Spleen (tissue), 11 donors: ENCODE results near the gene MTMR3. TPM values are rescaled to one million over a fixed set of nuclear protein-coding genes. Genes with fewer than 3 reads are reported as not detected.

Experiments used
- DNase-seq: peaks from one replicate; pipeline ENCODE4 v3.0.0-alpha.2; 2020
- H3K27ac ChIP-seq, 8 donors: fragments of 200-600 bp; sonication (generic) in 7 of 8; 1 replicate in 4 of 8; 2 replicates in 4 of 8; pipeline versions ENCODE4 v1.5.0 to v1.8.0; 2016 to 2021; ENCODE audit warnings: inconsistent platforms in 4 of 8, mild to moderate bottlenecking in 4 of 8, moderate library complexity in 1 of 8
- H3K27me3 ChIP-seq, 7 donors: fragments of 200-600 bp; sonication (generic) in 6 of 7; replicated peaks in 1 of 7; 1 replicate in 4 of 7; 2 replicates in 3 of 7; pipeline versions ENCODE4 v1.5.0 to v1.8.0; 2016 to 2021; ENCODE audit warnings: inconsistent platforms in 3 of 7, mild to moderate bottlenecking in 1 of 7
- H3K36me3 ChIP-seq, 6 donors: fragments of 200-600 bp; sonication (generic) in 5 of 6; 1 replicate in 4 of 6; 2 replicates in 2 of 6; pipeline versions ENCODE4 v1.5.0 to v1.8.0; 2016 to 2021; ENCODE audit warnings: inconsistent platforms in 2 of 6
- H3K4me1 ChIP-seq, 6 donors: fragments of 200-600 bp; sonication (generic) in 5 of 6; 1 replicate in 3 of 6; 2 replicates in 3 of 6; pipeline versions ENCODE4 v1.5.0 to v1.8.0; 2016 to 2021; ENCODE audit warnings: inconsistent platforms in 3 of 6
- H3K4me3 ChIP-seq, 8 donors: fragments of 200-600 bp; sonication (generic) in 7 of 8; 1 replicate in 4 of 8; 2 replicates in 4 of 8; pipeline versions ENCODE4 v1.5.0 to v1.8.0; 2016 to 2021; ENCODE audit warnings: inconsistent platforms in 4 of 8, mild to moderate bottlenecking in 4 of 8, moderate library complexity in 2 of 8
- H3K9me3 ChIP-seq, 8 donors: fragments of 200-600 bp; sonication (generic) in 7 of 8; 1 replicate in 4 of 8; 2 replicates in 4 of 8; pipeline versions ENCODE4 v1.5.0 to v1.8.0; 2016 to 2021; ENCODE audit warnings: inconsistent platforms in 4 of 8
- CTCF ChIP-seq, 11 experiments: fragments of 200-600 bp in 7 of 11; fragments of 450-650 bp in 4 of 11; sonication (generic) in 4 of 11; IDR thresholded peaks in 8 of 11; conservative IDR thresholded peaks in 3 of 11; 1 replicate in 7 of 11; 2 replicates in 4 of 11; pipeline versions ENCODE4 v1.4.0 to v1.8.0; 2016 to 2021; ENCODE audit warnings: antibody characterized with exemption in 11 of 11, inconsistent platforms in 4 of 11, mild to moderate bottlenecking in 1 of 11
- POLR2A ChIP-seq, 3 donors: fragments of 450-650 bp; IDR thresholded peaks; one replicate each; pipeline ENCODE4 v1.5.1; 2017; ENCODE audit warnings: antibody characterized with exemption in 3 of 3, mild to moderate bottlenecking in 1 of 3
- POLR2AphosphoS5 ChIP-seq, 3 donors: sonication (generic); formaldehyde crosslinking; IDR thresholded peaks; one replicate each; pipeline ENCODE4 v1.5.1; 2017; ENCODE audit warnings: antibody characterized with exemption in 3 of 3
- WGBS, 5 donors: extraction: QIAGEN DNeasy Blood & Tissue Kit in 3 of 5; methylation state at CpG; one replicate each; pipeline versions ENCODE4 v1.1.5 to v1.1.7; 2013 to 2018; 5-methylcytosine and 5-hydroxymethylcytosine counted together
- intact Hi-C: fragments of 100-400 bp; cut with DNase I; formaldehyde crosslinking; loops from one replicate; pipeline ENCODE4 v1.15.0; 2023; ENCODE audit warnings: low total_unique reads
- polyA plus RNA-seq, 3 donors: library from polyadenylated mRNA; stranded (reverse); fragments of 200-250 nt; gene quantifications; one replicate each; pipeline ENCODE4 v1.2.1, GENCODE V29; 2013
- total RNA-seq, 7 donors: library from RNA; depleted of rRNA in 3 of 7; stranded (reverse); fragments of >200 nt in 3 of 7; fragmentation: NEBNext Ultra II Directional in 4 of 7; extraction: Animal tissue kit (Norgen Biotek cat#: 25700) in 4 of 7; gene quantifications; one replicate each; pipeline versions ENCODE4 v1.1.0 to v1.2.1, GENCODE V29; 2016 to 2021
- donor health status: healthy with polysubstance abuse.
- donor health status: DM: no; HTN: no; CAD: no; lungs with moderate emphysema.
- donor health status: DM: no; HTN: no; CAD: no.
- donor health status: Bipolar disorder and iron deficiency.
- donor health status: healthy.
- donor health status: DM: no; HTN: no; CAD: no.
- donor health status: DM: yes; HTN: yes; CAD: no.

Gene MTMR3
- total and polyA plus RNA-seq, 10 donors, result 5.3 to 137 (median 76.2) TPM

- intact Hi-C loops, result loop anchor here (10.0 kb wide), 1 partner anchor 366 kb away; no protein-coding TSS in a partner anchor
- 88 to 96% (median 89%) methylated on average over 2 of the region's 2 CpGs for WGBS, 5 donors
Observed at GRCh38 chr22:30000566-30000965, 117.6 kb downstream of the MTMR3 start.

GRCh38 chr22:30001459-30001858, 118.5 kb downstream of the MTMR3 start:
- Histone ChIP-seq H3K27me3 (no peaks in the 10 kb centered on the region), H3K4me3 (no peak overlapping the region), H3K4me1 (peaks cover 0 to 26% (median 7%) of the 10 kb centered on the region in 6 donors), H3K9me3 (no peaks in the 10 kb centered on the region), H3K27ac (no peak overlapping the region), H3K36me3 (peaks cover 6 to 88% (median 38%) of the 10 kb centered on the region in 6 donors)
- DNase-seq, result no peak
- intact Hi-C loops, result loop anchor here (10.0 kb wide), 1 partner anchor 367 kb away; no protein-coding TSS in a partner anchor
- TF ChIP-seq CTCF (IDR thresholded peaks at IDR 0.05 in 8 of 11, conservative IDR thresholded peaks at IDR 0.05 in 3 of 11) (no peak), POLR2AphosphoS5 (IDR thresholded peaks at IDR 0.05) (no peak), POLR2A (IDR thresholded peaks at IDR 0.05) (no peak)
- WGBS, 5 donors, result 89 to 97% (median 92%) methylated on average over 3 of the region's 3 CpGs

More at GRCh38 chr22:30000566-30000965, 117.6 kb downstream of the MTMR3 start:
- no peak for DNase-seq
- TF ChIP-seq POLR2AphosphoS5 (IDR thresholded peaks at IDR 0.05), result no peak
- no peak for TF ChIP-seq CTCF (IDR thresholded peaks at IDR 0.05 in 8 of 11, conservative IDR thresholded peaks at IDR 0.05 in 3 of 11)
- H3K27ac ChIP-seq, result no peak overlapping the region
- no peak overlapping the region for H3K4me3 ChIP-seq
- H3K9me3 ChIP-seq, result no peaks in the 10 kb centered on the region
- peaks cover 0 to 30% (median 7%) of the 10 kb centered on the region in 6 donors for H3K4me1 ChIP-seq
- H3K27me3 ChIP-seq, result no peaks in the 10 kb centered on the region
- H3K36me3 ChIP-seq, result peaks cover 6 to 79% (median 35%) of the 10 kb centered on the region in 6 donors

GRCh38 chr22:30002861-30003486, 120.0 kb downstream of the MTMR3 start:
- H3K9me3 ChIP-seq, result no peaks in the 10 kb centered on the region
- no peak overlapping the region for H3K27ac ChIP-seq
- no peaks in the 10 kb centered on the region for H3K27me3 ChIP-seq
- H3K4me3 ChIP-seq, result no peak overlapping the region
- no peak for DNase-seq
- intact Hi-C loops, result loop anchor here (10.0 kb wide), 1 partner anchor 368 kb away; no protein-coding TSS in a partner anchor
- peaks cover 0 to 19% (median 7%) of the 10 kb centered on the region in 6 donors for H3K4me1 ChIP-seq
- WGBS, 5 donors, result 76 to 90% (median 84%) methylated on average over 4 of the region's 4 CpGs
- TF ChIP-seq POLR2AphosphoS5 (IDR thresholded peaks at IDR 0.05) (no peak), POLR2A (IDR thresholded peaks at IDR 0.05) (no peak), CTCF (IDR thresholded peaks at IDR 0.05 in 8 of 11, conservative IDR thresholded peaks at IDR 0.05 in 3 of 11) (no peak)
- peaks cover 6 to 98% (median 52%) of the 10 kb centered on the region in 6 donors for H3K36me3 ChIP-seq

GRCh38 chr22:30004101-30004500, 121.1 kb downstream of the MTMR3 start:
- intact Hi-C loops, result loop anchor here (10.0 kb wide), 1 partner anchor 369 kb away; no protein-coding TSS in a partner anchor
- no peak for DNase-seq
- Histone ChIP-seq H3K36me3 (peaks cover under 1 to 98% (median 58%) of the 10 kb centered on the region in 6 donors), H3K27ac (peak overlapping the region in 1 of 8 donors; percentile 19), H3K4me1 (peaks cover 0 to 19% (median 7%) of the 10 kb centered on the region in 6 donors), H3K9me3 (no peaks in the 10 kb centered on the region), H3K27me3 (no peaks in the 10 kb centered on the region), H3K4me3 (no peak overlapping the region)
- WGBS, 5 donors, result 79 to 95% (median 88%) methylated on average over 1 of the region's 1 CpG
- no peak for TF ChIP-seq POLR2A (IDR thresholded peaks at IDR 0.05)
- no peak for TF ChIP-seq POLR2AphosphoS5 (IDR thresholded peaks at IDR 0.05)
- TF ChIP-seq CTCF (IDR thresholded peaks at IDR 0.05 in 8 of 11, conservative IDR thresholded peaks at IDR 0.05 in 3 of 11), result no peak
